Measurements from ENCODE around the gene RANBP9. TPM values are rescaled to one million over a fixed set of nuclear protein-coding genes. Genes with fewer than 3 reads are reported as not detected.

RANBP9 gene
- total and polyA plus RNA-seq, 2 of the 13 experiments (the other 11 are each of a cell fraction or from before 2014, with no cell fraction given): 26.6 to 30.6 TPM

- TF ChIP-seq LBX2 (CRISPR knock-in tag; IDR thresholded peaks at IDR 0.05; ENCODE audit: borderline replicate concordance) (no peak), TEF (CRISPR knock-in tag; IDR thresholded peaks at IDR 0.05) (no peak), BRCA1 (CRISPR knock-in tag; IDR thresholded peaks at IDR 0.05) (no peak), ZNF138 (CRISPR knock-in tag; IDR thresholded peaks at IDR 0.05; ENCODE audit: low read depth) (no peak), ZNF546 (CRISPR knock-in tag; conservative IDR thresholded peaks at IDR 0.05) (no peak), RARA (CRISPR knock-in tag; IDR thresholded peaks at IDR 0.05) (no peak), PAXIP1 (CRISPR knock-in tag; conservative IDR thresholded peaks at IDR 0.05) (no peak), REPIN1 (CRISPR knock-in tag; IDR thresholded peaks at IDR 0.05; ENCODE audit: borderline replicate concordance, low read depth) (no peak), ZBTB25 (CRISPR knock-in tag; IDR thresholded peaks at IDR 0.05) (no peak), YEATS2 (CRISPR knock-in tag; IDR thresholded peaks at IDR 0.05; ENCODE audit: borderline replicate concordance) (no peak), SOX5 (CRISPR knock-in tag; IDR thresholded peaks at IDR 0.05; ENCODE audit: borderline replicate concordance) (no peak)
These were observed 43.0 kb upstream of the RANBP9 start (continued) for GRCh38 chr6:13754644-13755043.
